ENCODE measurements around the gene MED26. TPM values are rescaled to one million over a fixed set of nuclear protein-coding genes. Genes with fewer than 3 reads are reported as not detected.
"Not testable (repeated sequence)": the region's sequence is repeated elsewhere in the genome, so short reads cannot be mapped to it uniquely, and the experiment has no call there.

Gene MED26
- total RNA-seq, 2 donors from 2014 or later = 13.5 to 29.9 TPM

GRCh38 chr19:16655727-16656126 is 27.7 kb upstream of the MED26 start:
- Histone ChIP-seq H3K27ac (no peak overlapping the region), H3K27me3 (replicated peaks; ENCODE audit: insufficient read depth) (no peaks in the 10 kb centered on the region), H3K4me3 (no peak overlapping the region), H3K4me1 (replicated peaks) (peaks cover 15% of the 10 kb centered on the region), H3K36me3 (no peaks in the 10 kb centered on the region), H3K9me3 (no peaks in the 10 kb centered on the region)
- intact Hi-C loops (cut with DNase I) = no loop called here
- DNase-seq (ENCODE audit: low spot score) = no peak
- TF ChIP-seq POLR2A (IDR thresholded peaks at IDR 0.05) = no peak
- TF ChIP-seq CTCF (IDR thresholded peaks at IDR 0.05) = no peak
- no peak for TF ChIP-seq POLR2AphosphoS5 (IDR thresholded peaks at IDR 0.05)
- WGBS = 80% methylated on average over 11 of the region's 11 CpGs

GRCh38 chr19:16654627-16655026 is 26.6 kb upstream of the MED26 start:
- no peak overlapping the region for H3K4me3 ChIP-seq
- 87% methylated on average over 3 of the region's 3 CpGs for WGBS
- H3K9me3 ChIP-seq = no peaks in the 10 kb centered on the region
- TF ChIP-seq POLR2AphosphoS5 (IDR thresholded peaks at IDR 0.05) (no peak), POLR2A (IDR thresholded peaks at IDR 0.05) (no peak), CTCF (IDR thresholded peaks at IDR 0.05) (no peak)
- H3K27me3 ChIP-seq (replicated peaks; ENCODE audit: insufficient read depth) = no peaks in the 10 kb centered on the region
- peaks cover 15% of the 10 kb centered on the region for H3K4me1 ChIP-seq (replicated peaks)
- DNase-seq (ENCODE audit: low spot score) = no peak
- intact Hi-C loops (cut with DNase I) = no loop called here
- H3K27ac ChIP-seq = peak overlapping the region in 1 of 2 donors; percentile 70
- no peaks in the 10 kb centered on the region for H3K36me3 ChIP-seq

- Histone ChIP-seq H3K36me3 (no peaks in the 10 kb centered on the region), H3K27ac (peak overlapping the region; percentile 61 to 70), H3K27me3 (replicated peaks; ENCODE audit: insufficient read depth) (no peaks in the 10 kb centered on the region), H3K4me1 (replicated peaks) (peaks cover 15% of the 10 kb centered on the region), H3K4me3 (no peak overlapping the region), H3K9me3 (no peaks in the 10 kb centered on the region)
- intact Hi-C loops (cut with DNase I) = no loop called here
- WGBS = 93% methylated on average over 3 of the region's 3 CpGs
- no peak for DNase-seq (ENCODE audit: low spot score)
- TF ChIP-seq POLR2A (IDR thresholded peaks at IDR 0.05) = no peak
- no peak for TF ChIP-seq POLR2AphosphoS5 (IDR thresholded peaks at IDR 0.05)
- no peak for TF ChIP-seq CTCF (IDR thresholded peaks at IDR 0.05)
Measured at GRCh38 chr19:16654140-16654539, 26.1 kb upstream of the MED26 start.

GRCh38 chr19:16652854-16653253 is 24.9 kb upstream of the MED26 start:
- TF ChIP-seq POLR2A (IDR thresholded peaks at IDR 0.05) (no peak), POLR2AphosphoS5 (IDR thresholded peaks at IDR 0.05) (peak; percentile 74), CTCF (IDR thresholded peaks at IDR 0.05) (no peak)
- Histone ChIP-seq H3K27ac (peak overlapping the region; percentile 61 to 70), H3K4me1 (replicated peaks) (peaks cover 8% of the 10 kb centered on the region), H3K27me3 (replicated peaks; ENCODE audit: insufficient read depth) (no peaks in the 10 kb centered on the region), H3K9me3 (no peaks in the 10 kb centered on the region), H3K36me3 (no peaks in the 10 kb centered on the region), H3K4me3 (no peak overlapping the region)
- WGBS = 18% methylated on average over 7 of the region's 7 CpGs
- intact Hi-C loops (cut with DNase I) = no loop called here
- peak; percentile 50 for DNase-seq (ENCODE audit: low spot score)

GRCh38 chr19:16651421-16652188 is 23.6 kb upstream of the MED26 start:
- H3K9me3 ChIP-seq; H3K4me3 ChIP-seq; DNase-seq (ENCODE audit: low spot score); H3K27me3 ChIP-seq (replicated peaks; ENCODE audit: insufficient read depth); H3K36me3 ChIP-seq; intact Hi-C loops (cut with DNase I); H3K4me1 ChIP-seq (replicated peaks): not testable (repeated sequence)
- H3K27ac ChIP-seq = peak overlapping the region; percentile 61 to 70
- WGBS = 86% methylated on average over 8 of the region's 8 CpGs
